LNCAP (cell line): ENCODE measurements around the gene GABRR3.

Source experiments
- TF ChIP-seq, protein P1 (sequence below): fragments of 450-650 bp; IDR thresholded peaks from 2 replicates; pipeline ENCODE4 v1.5.1; 2017; ENCODE audit warnings: mild to moderate bottlenecking

Gene GABRR3

DNA sequence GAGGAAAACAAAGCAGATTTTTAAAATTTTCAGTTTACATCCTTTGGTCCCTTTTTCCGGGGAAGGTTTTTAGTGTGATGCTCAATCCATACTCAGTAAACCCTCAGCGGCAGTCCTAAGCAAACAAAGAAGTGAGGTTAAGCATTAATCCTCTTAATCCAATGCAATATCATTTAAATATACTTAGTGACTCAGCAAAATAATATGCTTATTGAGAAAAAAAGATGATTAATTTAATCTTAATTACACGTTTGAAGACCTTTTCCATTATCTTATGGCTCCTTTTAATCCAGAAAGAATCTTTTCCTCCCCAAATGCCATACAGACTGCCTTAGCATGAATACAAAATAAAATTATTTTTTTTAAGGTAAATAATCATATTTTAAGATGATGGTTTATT lies at the start of gene GABRR3:
Gene GABRR3, minus strand, starts transcription at position 108 of the 400 bp plus-strand sequence. CDS start 328 bp downstream, outside the sequence.
- TF ChIP-seq, protein P1, sequence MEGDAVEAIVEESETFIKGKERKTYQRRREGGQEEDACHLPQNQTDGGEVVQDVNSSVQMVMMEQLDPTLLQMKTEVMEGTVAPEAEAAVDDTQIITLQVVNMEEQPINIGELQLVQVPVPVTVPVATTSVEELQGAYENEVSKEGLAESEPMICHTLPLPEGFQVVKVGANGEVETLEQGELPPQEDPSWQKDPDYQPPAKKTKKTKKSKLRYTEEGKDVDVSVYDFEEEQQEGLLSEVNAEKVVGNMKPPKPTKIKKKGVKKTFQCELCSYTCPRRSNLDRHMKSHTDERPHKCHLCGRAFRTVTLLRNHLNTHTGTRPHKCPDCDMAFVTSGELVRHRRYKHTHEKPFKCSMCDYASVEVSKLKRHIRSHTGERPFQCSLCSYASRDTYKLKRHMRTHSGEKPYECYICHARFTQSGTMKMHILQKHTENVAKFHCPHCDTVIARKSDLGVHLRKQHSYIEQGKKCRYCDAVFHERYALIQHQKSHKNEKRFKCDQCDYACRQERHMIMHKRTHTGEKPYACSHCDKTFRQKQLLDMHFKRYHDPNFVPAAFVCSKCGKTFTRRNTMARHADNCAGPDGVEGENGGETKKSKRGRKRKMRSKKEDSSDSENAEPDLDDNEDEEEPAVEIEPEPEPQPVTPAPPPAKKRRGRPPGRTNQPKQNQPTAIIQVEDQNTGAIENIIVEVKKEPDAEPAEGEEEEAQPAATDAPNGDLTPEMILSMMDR: no peak

DNA sequence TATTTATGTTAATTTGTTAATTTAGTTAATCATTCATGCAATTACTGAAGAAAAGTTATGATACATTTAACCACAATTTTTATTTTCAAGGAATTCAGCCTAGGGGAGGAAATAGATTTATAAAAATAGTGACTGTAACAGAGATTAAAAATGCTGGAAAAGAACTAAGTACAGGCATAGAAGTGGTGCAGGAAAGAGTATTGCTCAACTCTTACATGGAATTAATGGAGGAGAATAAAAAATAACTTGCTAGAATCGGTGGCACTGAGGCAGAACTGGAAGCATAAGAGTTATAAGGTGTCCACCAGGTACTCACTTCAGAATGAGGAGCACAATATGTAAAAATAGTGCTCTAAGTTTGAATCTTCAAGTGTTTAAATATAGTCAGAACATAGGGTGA lies 38.4 kb upstream of the GABRR3 start:
- TF ChIP-seq, protein P1: no peak

GRCh38 chr3:98070840-98071239 lies 35.7 kb upstream of the GABRR3 start:
- TF ChIP-seq, protein P1: no peak

- TF ChIP-seq, protein P1: no peak
Observed at GRCh38 chr3:98068824-98069223, 33.7 kb upstream of the GABRR3 start.

- TF ChIP-seq, protein P1: no peak
Observed at GRCh38 chr3:98058244-98058960, 23.3 kb upstream of the GABRR3 start.

- TF ChIP-seq, protein P1: no peak
Observed at GRCh38 chr3:98057631-98058030, 22.5 kb upstream of the GABRR3 start.

DNA sequence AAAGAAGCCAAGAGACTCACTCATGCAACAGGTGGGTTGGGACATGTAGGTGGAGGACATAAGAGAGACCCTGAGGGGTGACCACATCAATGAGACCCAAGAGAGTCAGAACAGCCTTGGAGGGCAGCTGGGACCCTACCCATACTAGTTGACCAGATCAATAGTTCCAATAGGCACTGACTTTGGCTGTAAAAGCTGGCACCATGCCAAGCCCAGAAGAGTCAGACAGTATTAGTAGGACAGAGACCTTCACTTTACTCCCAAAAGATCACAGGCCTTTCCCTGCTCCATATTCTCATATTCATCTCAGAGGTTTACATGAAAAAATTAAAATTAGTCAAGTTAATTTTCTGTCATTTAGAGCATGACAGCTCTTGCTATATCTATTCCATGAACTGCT lies 20.9 kb upstream of the GABRR3 start:
- TF ChIP-seq, protein P1: no peak

DNA sequence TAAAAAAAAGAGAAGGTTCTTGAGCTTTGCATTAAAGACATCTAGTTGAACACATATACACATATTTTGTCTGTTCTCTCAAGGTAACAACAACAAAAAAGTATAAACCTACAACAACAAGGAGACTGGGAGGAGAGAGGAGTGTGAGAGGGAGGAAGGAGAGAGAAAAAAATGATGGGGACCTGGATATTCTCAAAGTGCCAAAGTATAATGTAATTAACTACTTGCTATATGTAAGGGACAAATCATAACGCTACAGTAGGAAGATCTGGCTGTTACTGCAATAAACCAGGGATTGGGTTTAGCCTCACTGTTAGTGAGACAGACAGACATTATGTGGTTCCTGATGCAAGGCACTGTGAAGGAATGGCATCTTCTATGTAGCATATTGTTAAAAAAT lies 14.2 kb upstream of the GABRR3 start:
- TF ChIP-seq, protein P1: no peak
